Stimulated activated CD8-positive, alpha-beta memory T cell treated with anti-CD3 and anti-CD28 coated beads, Interleukin-7, amount 100 ng/mL, for 4 hours (primary cell): ENCODE results near the gene OXTR.

Source experiments
- DNase-seq, 2 donors: peaks; one replicate each; pipeline ENCODE4 v3.0.0-alpha.2; 2020; ENCODE audit warnings: low read depth in 2 of 2

OXTR gene

GRCh38 chr3:8769088-8769822, at the start of gene OXTR:
Gene OXTR, minus strand, starts transcription at chr3:8769613. Its CDS starts 1,426 bp downstream, at chr3:8768187.
- DNase-seq = peak in 1 of 2 donors; percentile 14

GRCh38 chr3:8817486-8817885, 48.1 kb upstream of the OXTR start:
- no peak for DNase-seq

DNA sequence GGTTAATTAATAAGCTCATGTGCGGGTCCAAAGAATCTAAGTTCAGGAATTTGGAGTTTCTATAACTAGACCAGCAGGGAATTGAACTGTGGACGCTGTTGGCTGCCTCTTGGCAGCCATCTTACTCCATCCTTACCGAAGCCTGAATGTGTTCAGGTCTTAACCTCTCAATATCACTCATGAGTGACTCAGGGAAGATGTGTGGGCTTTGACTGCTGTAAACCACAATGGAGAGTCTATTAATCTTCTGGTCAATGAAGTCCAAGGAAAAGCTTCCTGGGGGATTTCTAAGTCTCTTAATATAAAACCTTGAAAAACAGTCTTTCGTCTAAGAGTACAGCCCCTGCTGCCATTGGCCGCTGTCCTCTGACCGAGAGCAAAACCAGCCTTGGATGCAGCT, 46.7 kb upstream of the OXTR start:
- no peak for DNase-seq

- no peak for DNase-seq
Observed at GRCh38 chr3:8813411-8813810, 44.0 kb upstream of the OXTR start.

GRCh38 chr3:8810561-8810960, 41.1 kb upstream of the OXTR start:
- DNase-seq = no peak

DNA sequence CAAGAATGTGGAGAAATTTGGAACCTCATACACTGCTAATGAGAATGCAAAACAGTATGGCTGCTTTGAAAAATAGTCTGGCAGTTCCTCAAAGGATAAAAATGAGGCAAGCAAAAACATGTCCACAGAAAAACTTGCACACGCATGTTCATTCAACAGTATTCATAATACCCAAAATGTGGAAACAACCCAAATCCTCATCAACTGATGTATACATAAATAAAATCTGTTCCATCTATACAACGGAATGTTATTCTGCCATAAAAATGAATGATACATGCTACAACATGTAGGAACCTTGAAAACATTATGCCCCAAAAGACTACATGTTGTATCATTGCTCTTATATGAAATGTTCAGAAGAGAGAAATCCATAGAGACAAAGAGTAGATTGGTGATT, 36.4 kb upstream of the OXTR start:
- no peak for DNase-seq

DNA sequence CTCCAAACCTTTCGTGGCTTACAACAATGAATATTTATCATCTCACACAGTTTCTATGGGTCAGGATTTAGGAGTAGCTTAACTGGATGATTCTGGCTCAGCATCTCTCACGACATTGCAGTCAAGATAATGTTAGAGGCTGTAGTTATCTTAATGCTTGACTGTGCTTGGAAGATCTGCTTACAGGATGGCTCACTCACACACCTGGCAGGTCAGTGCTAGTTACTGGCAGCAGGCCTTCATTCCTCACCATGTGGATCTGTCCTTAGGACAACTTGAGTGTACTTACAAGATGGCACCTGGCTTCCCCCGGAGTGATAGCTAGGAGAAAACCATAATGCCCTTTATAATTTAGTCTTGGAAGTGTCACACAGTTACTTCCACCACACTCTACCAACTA, 32.8 kb upstream of the OXTR start:
- no peak for DNase-seq

GRCh38 chr3:8800016-8800415, 30.6 kb upstream of the OXTR start:
- DNase-seq = no peak

GRCh38 chr3:8794247-8794646, 24.8 kb upstream of the OXTR start:
- no peak for DNase-seq

DNA sequence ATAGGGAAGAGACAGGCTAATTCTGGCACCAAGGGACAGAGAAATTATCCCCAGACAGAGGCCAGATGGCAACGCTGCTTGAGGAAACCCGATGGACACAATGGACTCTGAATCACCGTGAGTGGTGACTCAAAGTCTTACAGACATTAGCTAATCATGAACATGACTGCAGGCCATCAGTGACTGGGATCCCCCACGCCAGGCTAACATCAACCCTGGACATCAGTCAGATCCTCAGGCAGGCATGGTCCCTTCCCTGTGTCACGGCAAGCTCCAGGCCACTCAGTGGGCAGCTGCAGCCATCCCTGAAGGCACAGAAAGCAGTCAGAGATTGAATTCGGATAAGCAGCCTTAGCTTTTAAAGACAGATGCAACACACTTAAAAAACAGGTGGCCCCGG, 23.8 kb upstream of the OXTR start:
- no peak for DNase-seq

DNA sequence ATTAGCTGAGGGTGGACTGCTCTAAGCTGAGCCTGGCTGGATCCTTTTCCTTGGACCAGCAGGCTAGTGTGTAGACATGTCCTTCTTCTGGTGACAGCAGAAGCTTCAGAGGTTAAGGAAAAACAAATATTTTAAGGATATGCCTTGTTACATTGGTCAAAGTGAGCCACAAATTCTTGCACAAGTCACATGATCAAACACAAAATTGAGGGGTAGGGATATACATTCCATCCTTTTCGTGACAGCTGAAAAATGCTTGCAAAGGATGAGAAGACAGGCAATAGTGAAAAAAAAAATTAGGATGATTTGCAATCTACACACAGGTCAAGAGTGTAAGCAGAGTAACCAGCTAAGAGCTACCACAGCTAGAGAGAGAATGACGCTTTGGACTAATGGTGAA, 21.1 kb upstream of the OXTR start:
- DNase-seq = no peak

DNA sequence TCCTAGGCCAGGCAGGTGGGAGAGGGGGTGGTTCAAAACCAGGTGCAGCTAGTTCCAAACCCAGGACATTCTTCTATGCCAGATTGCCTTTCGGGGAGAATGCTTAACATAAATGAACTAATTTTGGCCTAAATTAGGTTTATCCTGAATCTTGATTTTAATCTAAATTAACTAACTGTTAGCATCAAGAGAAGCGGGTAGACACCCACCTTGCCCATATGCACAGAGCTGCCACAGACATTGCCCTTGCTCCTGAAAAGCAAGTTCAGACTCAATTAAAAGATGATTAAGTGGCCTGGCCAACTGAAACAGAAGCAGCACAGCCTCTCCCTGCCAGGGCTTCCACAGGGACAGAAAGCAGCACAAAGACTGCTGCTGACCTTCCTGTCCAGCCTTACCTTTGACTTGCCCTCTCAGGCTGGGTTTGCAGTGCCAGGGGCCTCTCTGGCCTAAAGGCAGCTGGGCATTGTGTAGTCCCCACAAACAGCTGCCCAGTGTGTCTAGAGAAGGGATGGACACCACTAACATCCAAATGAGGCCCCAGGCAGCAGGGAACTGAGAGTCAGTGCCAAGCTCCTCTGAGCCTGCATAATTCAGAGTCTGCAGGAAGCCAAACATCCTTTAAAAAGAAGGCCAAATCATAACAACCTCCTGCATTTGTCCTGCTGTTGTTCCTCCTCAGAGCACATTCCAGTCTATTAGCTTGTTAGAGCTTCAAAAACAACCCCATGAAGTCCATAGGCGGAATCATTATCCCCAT, 15.4 kb upstream of the OXTR start:
- no peak for DNase-seq

DNA sequence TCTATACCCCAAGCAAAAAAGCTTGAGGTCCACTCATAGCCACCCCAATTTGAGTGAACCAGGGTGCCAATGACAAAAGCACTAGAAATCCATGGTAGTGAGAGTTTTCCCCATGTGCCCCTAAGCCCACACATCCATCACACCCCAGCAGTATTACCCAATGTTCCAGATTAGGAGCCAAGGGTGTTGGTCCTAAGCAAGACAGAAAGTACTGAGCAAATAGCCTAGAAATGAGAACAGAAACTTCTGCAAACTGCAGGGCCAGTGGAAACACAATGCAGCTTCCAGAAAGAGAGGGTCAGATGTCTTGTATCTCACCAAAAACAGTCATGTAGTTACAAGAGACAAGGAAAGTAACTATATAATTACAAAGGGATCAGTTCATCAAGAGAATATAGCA, 10.9 kb upstream of the OXTR start:
- DNase-seq = no peak

- DNase-seq = no peak
Observed at GRCh38 chr3:8778475-8778874, 9.1 kb upstream of the OXTR start.

DNA sequence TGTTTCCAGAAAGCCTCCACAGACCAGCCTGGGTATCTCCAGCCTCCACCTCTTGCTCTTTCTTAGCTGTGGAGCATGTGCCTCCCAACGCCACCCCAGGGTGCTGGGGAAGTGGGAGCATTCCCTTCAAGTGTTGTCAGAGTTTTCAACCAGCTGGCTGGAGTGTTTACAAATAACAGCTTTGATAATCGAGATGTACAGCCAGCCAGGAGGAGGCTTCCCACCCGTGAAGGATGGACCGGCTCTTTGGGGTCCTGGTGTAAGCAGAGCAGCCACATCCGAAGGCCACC, 8.5 kb upstream of the OXTR start:
- no peak for DNase-seq

DNA sequence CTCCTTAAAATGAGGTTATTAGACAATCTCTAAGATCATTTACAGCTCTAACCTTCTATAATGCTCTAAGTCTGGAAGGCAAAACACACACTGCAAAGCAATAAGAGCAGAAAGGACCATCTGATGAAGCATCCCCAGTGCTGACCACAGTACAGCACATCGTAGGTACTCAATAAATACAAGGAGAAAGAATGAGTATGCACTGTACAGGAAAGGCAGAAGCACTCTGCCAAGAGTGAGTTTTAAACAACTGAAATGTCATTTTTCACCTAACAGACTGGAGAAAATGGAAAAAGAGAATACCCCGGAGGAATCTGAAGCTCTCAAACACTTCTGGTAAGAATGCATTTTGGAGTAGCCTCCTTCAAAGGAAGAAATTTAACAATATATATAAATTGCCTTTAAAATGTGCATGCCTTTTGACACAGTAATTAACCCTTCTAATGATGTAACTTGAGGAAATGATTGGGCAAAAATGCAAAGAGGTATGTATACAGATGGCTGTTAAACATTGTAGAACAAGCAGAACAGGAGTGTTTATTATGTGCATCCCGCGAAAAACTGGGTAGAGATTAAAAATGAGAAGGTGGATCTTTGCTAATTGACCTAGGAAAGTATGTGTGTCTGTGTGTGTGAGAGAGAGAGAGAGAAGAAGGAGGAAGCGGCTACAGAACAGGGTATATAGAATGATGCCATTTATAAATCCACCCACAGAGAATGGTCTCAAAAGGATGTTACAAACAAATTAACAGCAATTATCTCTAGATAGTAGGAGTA, 8.0 kb upstream of the OXTR start:
- DNase-seq = no peak

DNA sequence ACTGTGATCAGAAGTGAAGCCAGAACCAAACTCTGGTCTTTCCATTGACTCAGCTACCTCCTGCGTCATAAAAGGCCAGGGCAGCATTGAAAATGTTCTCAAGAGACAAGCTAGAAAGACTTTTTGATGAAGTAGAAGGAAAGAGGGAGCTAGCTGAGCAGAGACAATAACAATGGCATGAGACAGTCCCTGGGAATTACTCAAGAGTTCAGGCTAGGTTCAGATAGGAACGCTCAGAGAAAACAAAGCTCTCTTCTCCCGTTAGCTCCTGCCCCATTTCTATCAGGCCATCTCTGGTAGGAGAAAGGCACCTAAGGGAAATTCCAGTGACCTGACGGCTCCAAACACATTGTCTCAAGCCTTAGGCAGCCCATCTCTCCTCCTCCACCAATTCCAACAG, 7.0 kb upstream of the OXTR start:
- no peak for DNase-seq

GRCh38 chr3:8775602-8776001, 6.2 kb upstream of the OXTR start:
- no peak for DNase-seq

DNA sequence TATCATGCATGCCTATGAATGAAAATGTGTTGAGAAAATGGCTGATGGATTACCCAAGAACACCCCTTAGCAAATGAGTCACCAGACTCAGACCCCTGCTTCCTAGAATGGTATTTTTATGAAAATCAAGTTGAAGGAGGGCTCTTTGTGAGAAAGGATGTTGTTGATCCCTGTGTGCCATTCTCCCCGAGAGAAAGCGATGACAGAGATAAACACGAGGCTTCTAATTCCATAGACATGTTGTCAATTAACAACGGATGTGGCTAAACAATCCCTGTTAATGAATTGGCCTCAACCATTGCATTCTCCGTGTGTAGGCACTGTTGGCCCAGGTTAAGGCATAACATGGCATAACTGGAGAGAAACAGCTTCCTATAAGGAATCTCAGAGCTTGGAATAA, 5.8 kb upstream of the OXTR start:
- no peak for DNase-seq

GRCh38 chr3:8773941-8774542, 4.6 kb upstream of the OXTR start:
- DNase-seq = no peak

DNA sequence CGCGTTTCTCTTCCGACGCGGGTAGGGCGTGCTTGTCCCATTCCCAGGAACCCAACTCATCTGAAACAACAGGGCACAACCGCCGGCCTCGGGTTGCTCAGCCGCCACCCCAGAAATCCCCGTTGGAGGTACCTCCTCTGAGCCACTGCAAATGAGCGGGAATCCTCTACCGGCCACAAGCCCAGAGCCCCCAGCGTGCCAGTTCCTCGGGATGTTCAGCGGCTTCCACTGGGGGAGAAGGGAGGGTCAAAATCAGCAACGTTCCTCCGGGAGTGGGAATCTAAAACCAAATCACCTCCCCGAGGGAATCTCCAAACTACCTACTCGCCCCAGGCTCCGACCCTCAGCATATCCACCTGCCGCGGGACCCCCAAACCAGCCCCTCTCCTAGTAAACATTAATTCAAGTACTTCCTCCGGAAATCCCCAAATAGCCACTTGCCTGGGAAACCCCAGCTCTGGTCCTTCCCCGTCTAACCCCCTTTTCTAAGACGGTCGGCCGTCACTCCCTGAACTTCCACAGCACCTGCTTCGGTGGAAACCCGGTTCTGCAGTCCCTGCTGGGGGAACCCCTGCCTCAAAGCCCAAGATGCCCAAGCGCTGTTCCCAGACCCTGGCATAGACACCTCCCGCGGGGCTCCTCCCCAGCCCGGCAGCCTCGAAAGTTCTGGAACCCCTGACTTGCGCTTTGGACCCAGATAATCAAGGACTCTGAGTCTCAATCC, 887 bp downstream of the OXTR start:
- no peak for DNase-seq
